ENCODE results near the gene ARHGAP10.

The ARHGAP10 gene

DNA sequence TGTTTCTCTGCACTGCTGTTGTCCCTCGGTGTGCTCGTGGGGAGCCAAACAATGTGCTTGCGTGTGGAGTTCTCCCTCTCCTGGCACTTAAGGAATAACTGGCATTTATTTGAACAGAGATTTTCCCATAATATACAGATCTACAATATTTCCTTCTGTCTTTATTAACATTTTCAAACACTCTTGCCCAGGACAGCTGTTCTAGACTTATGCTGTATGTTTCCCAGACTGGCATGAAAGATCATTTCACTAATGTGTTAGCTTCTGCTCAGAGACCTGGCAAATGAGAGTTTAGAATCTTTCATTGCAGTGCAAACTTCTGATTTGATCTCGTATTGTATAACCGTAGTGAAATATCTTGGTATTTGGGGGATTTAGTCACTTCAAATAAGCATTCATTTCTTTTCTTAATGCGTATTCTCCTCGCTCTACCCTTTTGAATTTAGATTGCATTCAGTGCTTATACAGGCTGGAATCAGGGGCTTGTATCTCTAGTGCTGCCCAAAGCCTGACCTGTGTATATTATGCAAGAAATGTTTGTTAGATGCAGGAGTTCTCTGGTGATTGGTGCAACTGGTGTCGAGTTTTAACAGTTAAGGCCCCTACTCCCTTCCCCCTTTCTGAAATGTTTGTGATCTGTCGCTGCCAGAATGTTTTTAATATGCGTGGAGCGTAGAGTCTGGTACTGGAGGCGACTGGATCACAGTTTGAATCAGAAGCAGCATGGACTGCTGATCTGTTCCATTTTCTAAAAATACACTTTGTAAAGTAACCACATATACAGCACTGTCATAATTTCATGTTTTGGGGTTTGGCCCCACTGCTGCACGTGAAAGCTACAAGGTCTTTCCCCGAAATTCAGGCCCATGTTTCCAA lies 326.3 kb downstream of the ARHGAP10 start:
- no peaks in the 10 kb centered on the region for H3K9me3 ChIP-seq (ENCODE audit: control insufficient read depth, insufficient read depth, low read length)
- no CpG with 5 or more reads among the region's 14 CpGs for WGBS (ENCODE audit: insufficient coverage, insufficient read length)
- no peaks in the 10 kb centered on the region for H3K27me3 ChIP-seq (ENCODE audit: control insufficient read depth, insufficient read depth, low read length)
- no peaks in the 10 kb centered on the region for H3K36me3 ChIP-seq (ENCODE audit: control insufficient read depth, insufficient read depth, low read length)
- H3K27ac ChIP-seq (ENCODE audit: low read length), result no peak overlapping the region
- DNase-seq (ENCODE audit: low read depth, low spot score), result no peak
- no peak overlapping the region for H3K4me3 ChIP-seq (ENCODE audit: low read length)
- H3K4me1 ChIP-seq (ENCODE audit: control insufficient read depth, insufficient read depth, low read length), result no peaks in the 10 kb centered on the region

GRCh38 chr4:148059617-148060180 lies 327.8 kb downstream of the ARHGAP10 start:
- no peaks in the 10 kb centered on the region for H3K27me3 ChIP-seq (ENCODE audit: control insufficient read depth, insufficient read depth, low read length)
- no peak overlapping the region for H3K4me3 ChIP-seq (ENCODE audit: low read length)
- H3K9me3 ChIP-seq (ENCODE audit: control insufficient read depth, insufficient read depth, low read length), result no peaks in the 10 kb centered on the region
- H3K27ac ChIP-seq (ENCODE audit: low read length), result no peak overlapping the region
- DNase-seq (ENCODE audit: low read depth, low spot score), result no peak
- no peaks in the 10 kb centered on the region for H3K4me1 ChIP-seq (ENCODE audit: control insufficient read depth, insufficient read depth, low read length)
- no CpG with 5 or more reads among the region's 10 CpGs for WGBS (ENCODE audit: insufficient coverage, insufficient read length)
- no peaks in the 10 kb centered on the region for H3K36me3 ChIP-seq (ENCODE audit: control insufficient read depth, insufficient read depth, low read length)

GRCh38 chr4:148060264-148061140 lies 328.6 kb downstream of the ARHGAP10 start:
- Histone ChIP-seq H3K27ac (ENCODE audit: low read length) (no peak overlapping the region), H3K9me3 (ENCODE audit: control insufficient read depth, insufficient read depth, low read length) (no peaks in the 10 kb centered on the region), H3K4me1 (ENCODE audit: control insufficient read depth, insufficient read depth, low read length) (no peaks in the 10 kb centered on the region), H3K36me3 (ENCODE audit: control insufficient read depth, insufficient read depth, low read length) (no peaks in the 10 kb centered on the region), H3K27me3 (ENCODE audit: control insufficient read depth, insufficient read depth, low read length) (no peaks in the 10 kb centered on the region), H3K4me3 (ENCODE audit: low read length) (no peak overlapping the region)
- WGBS (ENCODE audit: insufficient coverage, insufficient read length), result no CpG with 5 or more reads among the region's 13 CpGs
- DNase-seq (ENCODE audit: low read depth, low spot score), result no peak

DNA sequence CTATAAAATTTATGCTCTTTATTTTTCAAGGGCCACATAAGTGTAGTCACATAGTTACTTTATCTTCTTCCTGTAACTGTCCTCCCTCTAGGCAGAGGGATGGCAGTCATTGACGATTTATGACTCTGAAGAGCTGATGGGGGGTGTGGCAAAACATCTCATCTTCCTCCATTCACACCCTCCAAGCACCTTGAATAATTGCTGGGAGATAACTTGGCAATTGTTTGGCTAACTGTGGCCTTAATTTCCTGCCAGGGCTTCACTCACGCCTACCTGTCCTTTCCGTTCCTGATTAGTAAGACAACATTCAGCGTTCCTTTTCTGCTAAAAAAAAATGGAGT lies 329.2 kb downstream of the ARHGAP10 start:
- Histone ChIP-seq H3K27me3 (ENCODE audit: control insufficient read depth, insufficient read depth, low read length) (no peaks in the 10 kb centered on the region), H3K9me3 (ENCODE audit: control insufficient read depth, insufficient read depth, low read length) (no peaks in the 10 kb centered on the region), H3K36me3 (ENCODE audit: control insufficient read depth, insufficient read depth, low read length) (no peaks in the 10 kb centered on the region), H3K4me1 (ENCODE audit: control insufficient read depth, insufficient read depth, low read length) (no peaks in the 10 kb centered on the region), H3K27ac (ENCODE audit: low read length) (no peak overlapping the region), H3K4me3 (ENCODE audit: low read length) (no peak overlapping the region)
- no peak for DNase-seq (ENCODE audit: low read depth, low spot score)
- no CpG with 5 or more reads among the region's 4 CpGs for WGBS (ENCODE audit: insufficient coverage, insufficient read length)

DNA sequence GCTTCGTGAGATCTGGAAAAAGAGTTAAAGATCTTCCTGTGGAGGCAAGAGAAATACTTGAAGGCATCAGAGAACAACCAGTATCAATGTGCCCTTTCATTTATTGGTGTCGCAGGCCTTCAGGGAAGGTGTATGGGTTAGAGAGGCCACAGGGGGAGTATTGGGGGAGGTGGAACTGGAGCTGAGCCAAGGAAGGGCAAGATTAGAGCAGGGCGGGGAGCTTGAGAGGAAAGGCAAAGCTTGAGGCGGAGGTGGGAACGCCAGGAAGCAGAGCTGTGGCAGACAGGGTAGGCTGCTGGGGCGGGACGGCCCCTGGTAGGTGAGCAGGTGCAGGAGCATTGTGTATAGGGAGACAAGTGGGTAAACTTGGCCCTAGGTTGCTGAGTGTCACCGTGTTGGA lies 329.9 kb downstream of the ARHGAP10 start:
- no CpG with 5 or more reads among the region's 8 CpGs for WGBS (ENCODE audit: insufficient coverage, insufficient read length)
- Histone ChIP-seq H3K27ac (ENCODE audit: low read length) (no peak overlapping the region), H3K36me3 (ENCODE audit: control insufficient read depth, insufficient read depth, low read length) (no peaks in the 10 kb centered on the region), H3K4me3 (ENCODE audit: low read length) (no peak overlapping the region), H3K27me3 (ENCODE audit: control insufficient read depth, insufficient read depth, low read length) (no peaks in the 10 kb centered on the region), H3K9me3 (ENCODE audit: control insufficient read depth, insufficient read depth, low read length) (no peaks in the 10 kb centered on the region), H3K4me1 (ENCODE audit: control insufficient read depth, insufficient read depth, low read length) (no peaks in the 10 kb centered on the region)
- DNase-seq (ENCODE audit: low read depth, low spot score), result no peak

DNA sequence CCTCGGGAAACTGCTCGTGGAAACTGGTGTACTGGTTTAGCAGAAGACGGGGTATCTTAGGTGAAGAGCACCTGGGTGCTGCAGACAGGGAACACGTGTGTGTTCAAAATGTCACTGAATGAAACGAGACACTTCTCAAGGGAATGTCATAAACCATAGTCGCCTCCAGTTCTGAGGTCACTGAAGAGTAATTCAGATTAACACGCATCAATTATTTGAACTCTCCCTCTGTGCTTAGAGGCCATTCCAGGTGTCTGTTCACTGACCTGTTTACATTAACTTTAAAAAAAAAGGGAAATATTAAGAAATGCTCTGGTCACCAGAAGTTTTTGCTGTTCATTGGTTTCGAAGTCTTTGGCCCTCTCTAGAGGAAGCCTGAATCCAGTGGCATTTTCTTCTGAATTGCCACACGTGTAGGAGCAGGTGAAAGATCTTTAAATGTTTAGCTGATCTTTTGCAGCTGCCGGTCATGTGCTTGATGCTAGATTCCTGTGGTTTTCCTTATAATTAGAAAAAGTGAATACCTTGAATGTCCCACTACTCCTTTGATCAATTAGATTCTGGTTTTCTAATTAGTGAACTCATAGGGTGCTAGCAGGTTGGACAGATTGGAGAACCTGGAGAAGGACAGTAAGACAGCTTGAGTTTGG lies 330.5 kb downstream of the ARHGAP10 start:
- Histone ChIP-seq H3K27ac (ENCODE audit: low read length) (no peak overlapping the region), H3K4me3 (ENCODE audit: low read length) (no peak overlapping the region), H3K9me3 (ENCODE audit: control insufficient read depth, insufficient read depth, low read length) (no peaks in the 10 kb centered on the region), H3K36me3 (ENCODE audit: control insufficient read depth, insufficient read depth, low read length) (no peaks in the 10 kb centered on the region), H3K4me1 (ENCODE audit: control insufficient read depth, insufficient read depth, low read length) (no peaks in the 10 kb centered on the region), H3K27me3 (ENCODE audit: control insufficient read depth, insufficient read depth, low read length) (no peaks in the 10 kb centered on the region)
- no peak for DNase-seq (ENCODE audit: low read depth, low spot score)
- no CpG with 5 or more reads among the region's 10 CpGs for WGBS (ENCODE audit: insufficient coverage, insufficient read length)

DNA sequence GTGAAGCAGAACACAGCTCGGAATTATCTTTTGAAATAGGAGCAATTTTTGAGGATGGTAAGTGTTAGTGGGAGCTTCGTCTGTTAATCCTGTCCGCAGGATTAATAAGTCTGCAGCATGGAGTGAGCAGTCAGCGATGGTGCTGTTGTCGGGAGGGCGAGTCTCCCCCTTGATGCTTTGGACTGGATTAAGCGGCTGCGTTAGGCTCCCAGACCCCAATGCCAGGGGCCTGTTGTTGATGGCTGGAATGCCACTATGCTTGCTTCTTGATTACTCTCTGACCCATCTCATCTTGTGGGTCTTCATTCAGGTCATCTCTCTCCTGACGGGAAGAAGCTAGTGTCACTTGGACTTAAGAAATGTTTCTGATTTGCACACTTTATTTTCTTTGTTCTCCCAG lies 332.6 kb downstream of the ARHGAP10 start:
- H3K36me3 ChIP-seq (ENCODE audit: control insufficient read depth, insufficient read depth, low read length), result no peaks in the 10 kb centered on the region
- DNase-seq (ENCODE audit: low read depth, low spot score), result no peak
- WGBS (ENCODE audit: insufficient coverage, insufficient read length), result no CpG with 5 or more reads among the region's 9 CpGs
- no peaks in the 10 kb centered on the region for H3K4me1 ChIP-seq (ENCODE audit: control insufficient read depth, insufficient read depth, low read length)
- H3K4me3 ChIP-seq (ENCODE audit: low read length), result no peak overlapping the region
- no peak overlapping the region for H3K27ac ChIP-seq (ENCODE audit: low read length)
- no peaks in the 10 kb centered on the region for H3K27me3 ChIP-seq (ENCODE audit: control insufficient read depth, insufficient read depth, low read length)
- no peaks in the 10 kb centered on the region for H3K9me3 ChIP-seq (ENCODE audit: control insufficient read depth, insufficient read depth, low read length)

- Histone ChIP-seq H3K4me1 (ENCODE audit: control insufficient read depth, insufficient read depth, low read length) (no peaks in the 10 kb centered on the region), H3K27ac (ENCODE audit: low read length) (no peak overlapping the region), H3K9me3 (ENCODE audit: control insufficient read depth, insufficient read depth, low read length) (no peaks in the 10 kb centered on the region), H3K27me3 (ENCODE audit: control insufficient read depth, insufficient read depth, low read length) (no peaks in the 10 kb centered on the region), H3K4me3 (ENCODE audit: low read length) (no peak overlapping the region), H3K36me3 (ENCODE audit: control insufficient read depth, insufficient read depth, low read length) (no peaks in the 10 kb centered on the region)
- DNase-seq (ENCODE audit: low read depth, low spot score), result no peak
- WGBS (ENCODE audit: insufficient coverage, insufficient read length), result no CpG with 5 or more reads among the region's 5 CpGs
These were observed 333.2 kb downstream of the ARHGAP10 start for GRCh38 chr4:148065075-148065474.

DNA sequence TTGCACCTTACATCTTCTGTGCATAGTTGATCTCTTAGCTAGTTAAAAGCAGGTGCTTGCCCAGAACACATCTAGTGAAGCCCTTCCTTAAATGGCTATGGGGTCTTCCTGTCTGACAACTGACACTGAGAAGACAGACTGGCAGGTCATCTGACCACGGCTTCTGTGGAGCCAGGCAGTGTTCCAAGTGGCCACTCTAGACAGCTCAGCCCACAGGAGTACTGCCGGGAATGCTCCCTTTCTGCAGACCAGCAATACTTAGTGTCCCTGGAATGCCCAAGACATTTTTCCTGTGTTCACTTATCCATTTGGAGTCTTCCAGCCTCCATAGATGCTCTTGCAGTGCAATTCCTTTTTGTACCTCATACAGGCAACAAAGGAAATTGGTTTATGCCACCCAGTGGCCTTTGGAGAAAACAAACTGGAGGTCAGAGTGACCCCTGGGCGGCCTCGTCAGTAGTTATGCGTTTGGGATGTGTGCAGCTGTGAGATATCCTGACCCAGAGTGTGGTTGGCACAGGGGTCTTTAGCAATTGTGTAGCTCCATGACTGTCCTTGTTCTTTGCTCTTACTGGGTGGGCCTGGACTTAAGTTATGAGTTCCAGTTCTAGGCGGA lies 335.5 kb downstream of the ARHGAP10 start:
- no peak overlapping the region for H3K4me3 ChIP-seq (ENCODE audit: low read length)
- no peaks in the 10 kb centered on the region for H3K36me3 ChIP-seq (ENCODE audit: control insufficient read depth, insufficient read depth, low read length)
- no peaks in the 10 kb centered on the region for H3K9me3 ChIP-seq (ENCODE audit: control insufficient read depth, insufficient read depth, low read length)
- no peaks in the 10 kb centered on the region for H3K4me1 ChIP-seq (ENCODE audit: control insufficient read depth, insufficient read depth, low read length)
- no peak overlapping the region for H3K27ac ChIP-seq (ENCODE audit: low read length)
- WGBS (ENCODE audit: insufficient coverage, insufficient read length), result no CpG with 5 or more reads among the region's 6 CpGs
- no peak for DNase-seq (ENCODE audit: low read depth, low spot score)
- no peaks in the 10 kb centered on the region for H3K27me3 ChIP-seq (ENCODE audit: control insufficient read depth, insufficient read depth, low read length)
